NCI-H2171 treated with DMSO at 0.1 percent for 48 hours (cell line): Measurements from ENCODE around the gene KLRB1.
"Not testable (repeated sequence)": the region's sequence is repeated elsewhere in the genome, so short reads cannot be mapped to it uniquely, and the experiment has no call there.

Source experiments
- DNase-seq: peaks from one replicate; lab custom pipeline; 2025; lab: John Stamatoyannopoulos, UW

The KLRB1 gene

DNA sequence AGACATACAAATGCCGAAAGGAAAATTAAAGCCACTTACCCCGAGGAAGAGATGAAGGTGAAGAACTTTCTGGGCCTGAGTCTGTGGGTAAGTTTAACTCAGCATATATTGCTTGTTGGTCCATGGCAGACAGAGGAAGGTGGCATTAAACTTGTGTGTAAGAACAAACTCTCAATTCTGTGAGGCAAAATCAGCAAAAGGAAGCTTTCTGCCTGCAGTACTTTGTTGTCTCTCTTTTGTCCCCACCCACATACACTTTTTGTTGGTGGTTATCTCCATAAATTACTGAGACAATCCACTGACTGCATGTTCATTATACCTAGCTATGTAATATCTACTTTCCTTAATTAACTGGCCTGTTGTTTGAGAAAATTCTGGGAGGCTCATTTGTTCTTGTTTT is at the start of gene KLRB1:
Gene KLRB1, minus strand, starts transcription at position 201 of the 400 bp plus-strand sequence. Its CDS starts 77 bp downstream, at position 124.
- DNase-seq: no peak

DNA sequence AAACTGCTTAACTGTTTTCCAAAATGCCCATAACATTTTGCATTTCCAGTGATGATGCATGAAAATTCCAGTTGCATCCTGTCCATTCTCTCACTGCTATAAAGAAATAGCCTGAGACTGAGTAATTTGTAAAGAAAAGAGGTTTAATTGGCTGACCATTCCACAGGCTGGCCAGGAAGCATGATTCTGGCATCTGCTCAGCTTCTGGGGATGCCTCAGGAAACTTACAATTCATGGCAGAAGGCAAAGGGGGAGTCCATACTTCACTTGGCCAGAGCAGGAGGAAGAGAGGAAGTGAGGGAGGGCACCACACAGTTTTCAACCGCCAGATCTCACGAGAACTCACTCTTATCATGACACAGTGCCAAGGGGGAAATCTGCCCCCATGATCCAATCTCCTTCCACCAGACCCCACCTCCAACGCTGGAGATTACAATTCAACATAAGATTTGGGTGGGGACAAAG is 43.6 kb upstream of the KLRB1 start:
- no peak for DNase-seq

DNA sequence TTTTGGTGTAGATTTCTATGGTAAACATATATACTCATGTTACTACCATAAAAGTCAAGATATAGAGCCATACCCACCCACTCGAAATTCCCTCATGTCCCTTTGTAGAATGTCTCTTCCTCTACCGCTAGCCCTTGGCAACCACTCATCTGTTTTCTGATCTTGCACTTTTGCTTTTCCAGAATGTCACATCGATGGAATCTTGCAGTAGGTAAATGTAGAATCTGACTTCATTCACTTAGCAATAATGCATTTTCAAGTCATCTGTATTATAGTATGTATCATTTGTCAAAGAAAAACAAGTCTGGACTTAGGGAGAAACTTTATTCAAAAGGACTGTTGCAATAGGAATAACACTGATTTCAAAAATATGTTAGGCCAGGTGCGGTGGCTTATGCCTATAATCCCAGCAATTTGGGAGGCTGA is 42.4 kb upstream of the KLRB1 start:
- DNase-seq: no peak

GRCh38 chr12:9649532-9649940 is 41.8 kb upstream of the KLRB1 start:
- DNase-seq: peak; percentile 29

GRCh38 chr12:9648701-9649531 is 41.2 kb upstream of the KLRB1 start:
- no peak for DNase-seq

GRCh38 chr12:9647825-9648700 is 40.3 kb upstream of the KLRB1 start:
- DNase-seq: peak; percentile 70

DNA sequence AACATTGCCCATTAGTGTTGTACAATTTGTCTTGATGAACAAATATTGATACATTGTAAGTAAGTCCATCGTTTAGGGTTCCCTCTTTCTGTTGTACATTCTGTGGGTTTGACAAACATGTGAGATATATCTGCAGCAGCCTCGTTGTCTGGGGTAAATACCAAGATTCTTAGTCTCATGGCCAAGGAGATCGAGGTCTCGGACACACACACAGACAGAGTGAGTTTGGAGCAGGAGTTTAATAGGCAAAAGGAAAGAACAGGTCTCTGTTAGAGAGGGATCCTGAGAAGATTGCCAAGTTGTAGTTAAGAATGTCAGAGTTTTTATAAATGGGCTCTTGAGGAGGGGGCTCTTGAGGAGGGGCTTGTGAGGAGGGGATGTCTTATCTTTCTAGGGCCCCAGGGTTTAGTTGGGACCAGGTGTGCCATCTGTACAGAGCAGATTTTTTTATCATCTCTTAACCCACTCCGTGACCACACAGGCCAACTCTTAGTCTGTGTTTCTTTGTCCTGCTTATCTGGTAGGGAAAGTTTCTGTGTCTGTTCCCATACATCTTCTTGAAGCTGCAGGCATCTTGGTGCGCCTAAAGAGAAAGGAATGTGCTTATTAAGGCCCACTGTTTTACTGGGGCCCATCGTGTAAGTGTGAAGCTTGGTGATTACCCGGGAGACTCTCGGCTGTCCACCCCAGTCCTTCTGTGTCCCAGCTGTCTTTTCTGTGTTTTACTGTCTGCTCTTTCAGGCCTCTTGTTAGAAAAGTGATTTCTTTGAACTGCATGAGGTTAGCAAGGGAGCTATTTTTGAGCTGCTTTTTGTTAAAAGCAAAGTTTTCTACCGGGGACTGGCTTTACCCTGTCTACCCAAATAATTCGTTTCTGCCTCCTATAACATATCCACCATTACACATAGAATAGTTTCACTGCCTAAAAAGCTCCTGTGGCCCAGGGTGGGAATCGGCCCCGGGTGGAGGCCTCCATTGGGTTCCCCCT is 39.4 kb upstream of the KLRB1 start:
- no peak for DNase-seq

DNA sequence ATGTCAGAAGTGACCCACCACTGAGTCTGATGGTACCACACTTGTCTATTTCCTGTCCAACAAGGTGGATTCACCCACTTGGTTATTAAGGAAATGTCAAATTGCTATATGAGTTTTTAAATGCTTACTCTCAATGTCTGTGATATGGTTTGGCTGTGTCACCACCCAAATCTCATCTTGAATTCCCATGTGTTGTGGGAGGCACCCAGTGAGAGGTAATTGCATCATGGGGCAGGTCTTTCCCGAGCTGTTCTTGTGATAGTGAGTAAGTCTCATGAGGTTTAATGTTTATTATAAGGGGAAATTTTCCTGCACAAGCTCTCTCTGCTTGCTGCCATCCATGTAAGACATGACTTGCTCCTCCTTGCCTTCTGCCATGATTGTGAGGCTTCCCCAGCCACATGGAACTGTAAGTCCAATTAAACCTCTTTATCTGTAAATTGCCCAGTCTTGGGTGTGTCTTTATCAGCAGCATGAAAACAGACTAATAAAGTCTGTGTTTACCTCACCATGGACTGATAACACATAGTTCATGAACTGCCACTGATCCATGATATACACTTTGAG is 37.4 kb upstream of the KLRB1 start:
- not testable (repeated sequence) for DNase-seq

DNA sequence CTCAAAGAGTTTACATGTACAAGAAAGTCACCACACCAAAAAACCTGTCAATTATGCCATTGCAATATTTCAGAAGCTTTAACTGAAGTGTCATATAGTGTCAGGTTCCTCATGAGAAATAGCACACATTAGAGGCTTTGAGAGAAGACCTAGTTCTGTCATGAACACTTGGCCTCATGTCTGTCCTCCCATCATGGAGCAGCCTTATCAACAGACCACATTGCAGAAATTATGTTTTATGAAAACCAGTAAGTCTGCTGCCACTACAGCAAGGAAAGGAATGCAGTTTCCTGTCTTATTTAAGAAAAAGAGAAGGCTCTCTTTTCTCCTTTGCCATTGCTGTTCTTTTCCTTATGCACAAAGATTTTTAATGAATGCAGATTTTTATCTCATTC is 35.5 kb upstream of the KLRB1 start:
- DNase-seq: no peak

DNA sequence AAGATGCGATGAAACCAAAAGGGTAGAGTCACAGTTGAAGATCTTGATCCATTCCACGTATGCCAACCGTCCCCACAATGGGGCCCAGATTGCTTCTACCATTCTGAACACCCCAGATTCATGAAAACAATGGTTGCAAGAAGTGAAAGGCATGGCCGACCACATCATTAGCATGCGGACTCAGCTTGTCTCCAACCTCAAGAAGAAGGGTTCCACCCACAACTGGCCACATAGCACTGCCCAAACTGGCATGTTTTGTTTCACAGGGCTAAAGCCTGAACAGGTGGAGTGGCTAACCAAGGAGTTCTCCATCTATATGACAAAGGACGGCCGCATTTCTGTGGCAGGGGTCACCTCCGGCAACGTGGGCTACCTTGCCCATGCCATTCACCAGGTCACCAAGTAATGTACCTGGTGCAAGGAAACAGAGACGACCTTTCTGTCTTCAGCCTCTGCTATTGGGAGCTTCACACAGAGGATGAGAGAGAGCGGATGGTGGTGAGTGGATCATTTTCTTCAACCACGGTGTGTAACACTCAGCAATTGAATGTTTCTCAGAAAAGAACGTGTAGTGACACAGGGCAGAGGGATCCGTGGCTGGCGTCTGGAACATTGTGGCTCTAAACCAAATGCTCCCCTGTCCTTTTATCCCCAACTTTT is 35.0 kb upstream of the KLRB1 start:
- DNase-seq: no peak

GRCh38 chr12:9640024-9640423 is 32.3 kb upstream of the KLRB1 start:
- DNase-seq: no peak

DNA sequence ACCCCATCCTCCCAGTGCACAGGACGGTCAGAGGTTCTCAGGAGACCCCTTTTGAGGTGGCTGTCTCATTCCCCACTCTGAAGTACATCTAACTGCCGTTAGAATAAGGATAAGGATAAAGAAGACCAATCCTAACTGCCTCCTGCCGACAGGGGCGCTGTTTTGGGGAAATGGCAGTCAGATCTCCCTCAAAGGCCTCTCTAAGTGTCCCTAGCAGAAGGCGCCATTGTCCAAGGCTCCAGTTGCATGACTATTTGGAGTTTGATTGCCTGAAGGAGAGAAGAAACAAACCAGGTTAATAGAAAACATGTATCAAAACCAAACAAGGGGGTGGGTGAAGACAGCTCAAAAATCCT is 29.1 kb upstream of the KLRB1 start:
- no peak for DNase-seq

- DNase-seq: no peak
Observed at GRCh38 chr12:9636150-9636850, 28.6 kb upstream of the KLRB1 start.

DNA sequence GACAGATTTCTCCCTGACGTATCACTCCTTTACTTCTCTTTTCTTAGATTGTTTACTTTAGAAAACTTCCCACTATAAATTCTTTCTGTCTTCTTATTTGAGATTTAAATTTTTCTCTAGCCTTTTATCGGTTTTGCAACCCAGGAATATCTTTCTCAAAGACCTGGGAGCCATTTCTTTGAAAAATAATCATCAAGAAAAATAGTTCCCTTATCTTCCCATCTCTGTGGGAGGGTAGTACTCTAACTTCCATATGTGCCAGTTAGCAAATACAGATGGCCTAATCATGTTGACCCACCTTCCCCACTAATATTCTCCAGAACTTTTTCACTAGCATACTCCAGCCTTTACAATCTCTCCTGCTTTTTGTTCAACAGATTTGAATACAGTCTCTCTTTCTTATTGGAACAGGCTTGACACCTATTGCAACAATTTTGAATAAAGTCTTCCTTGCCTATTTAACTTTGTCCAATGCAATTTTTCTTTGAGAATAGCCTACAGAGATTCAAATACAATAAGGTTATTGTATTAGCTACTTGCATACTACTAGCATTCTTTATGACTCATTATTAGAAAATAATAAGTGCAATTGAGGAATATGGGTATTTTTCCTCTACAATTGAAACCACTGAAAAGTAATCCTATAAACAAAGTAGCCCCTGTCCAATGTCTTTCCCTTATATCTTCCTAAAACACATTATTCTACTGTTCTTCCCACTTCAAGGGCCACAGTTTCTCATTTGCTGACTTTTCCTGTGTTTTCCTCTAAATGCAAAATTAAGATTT is 27.4 kb upstream of the KLRB1 start:
- DNase-seq: no peak

DNA sequence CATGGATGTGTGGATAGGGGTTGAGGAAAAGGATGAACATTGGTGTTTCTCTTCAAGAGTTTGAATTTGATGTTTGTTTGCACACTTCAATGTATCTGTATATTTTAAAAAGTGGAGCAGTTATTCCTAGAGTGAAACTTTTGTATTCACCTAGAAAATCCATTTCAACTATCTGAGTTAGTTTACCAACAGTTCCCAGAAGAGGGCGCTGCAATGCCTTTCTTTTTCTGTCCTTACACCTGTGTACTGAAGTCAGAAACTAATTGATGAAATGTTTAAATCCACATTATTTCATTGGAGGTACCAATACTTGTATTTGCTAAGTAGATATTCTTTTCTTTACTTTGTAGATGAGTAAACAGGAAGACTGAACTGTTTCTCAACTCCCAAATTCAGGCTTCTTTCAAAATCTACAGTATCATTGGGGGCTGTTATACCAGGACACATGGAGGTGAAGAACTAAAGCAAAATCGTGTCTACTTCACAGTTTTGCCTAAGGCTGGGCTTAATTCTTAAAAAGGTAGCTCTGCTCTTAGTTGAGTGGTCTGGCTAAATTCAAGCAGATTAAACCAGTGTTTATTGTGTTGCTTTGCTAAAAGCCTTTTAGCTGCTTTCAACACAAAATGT is 26.6 kb upstream of the KLRB1 start:
- DNase-seq: no peak

DNA sequence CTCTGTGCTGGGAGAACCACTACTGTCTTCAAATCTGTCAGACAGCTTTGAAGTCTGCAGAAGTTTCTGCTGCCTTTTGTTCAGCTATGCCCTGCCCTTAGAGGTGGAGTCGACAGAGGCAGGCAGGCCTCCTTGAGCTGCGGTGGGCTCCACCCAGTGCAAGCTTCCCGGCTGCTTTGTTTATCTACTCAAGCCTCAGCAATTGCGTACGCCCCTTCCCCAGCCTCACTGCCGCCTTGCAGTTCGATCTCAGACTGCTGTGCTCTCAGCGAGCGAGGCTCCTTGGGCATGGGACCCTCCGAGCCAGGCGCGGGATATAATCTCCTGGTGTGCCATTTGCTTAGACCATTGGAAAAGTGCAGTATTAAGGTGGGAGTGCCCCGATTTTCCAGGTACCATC is 25.1 kb upstream of the KLRB1 start:
- no peak for DNase-seq

- no peak for DNase-seq
Observed at GRCh38 chr12:9626821-9627220, 19.1 kb upstream of the KLRB1 start.

DNA sequence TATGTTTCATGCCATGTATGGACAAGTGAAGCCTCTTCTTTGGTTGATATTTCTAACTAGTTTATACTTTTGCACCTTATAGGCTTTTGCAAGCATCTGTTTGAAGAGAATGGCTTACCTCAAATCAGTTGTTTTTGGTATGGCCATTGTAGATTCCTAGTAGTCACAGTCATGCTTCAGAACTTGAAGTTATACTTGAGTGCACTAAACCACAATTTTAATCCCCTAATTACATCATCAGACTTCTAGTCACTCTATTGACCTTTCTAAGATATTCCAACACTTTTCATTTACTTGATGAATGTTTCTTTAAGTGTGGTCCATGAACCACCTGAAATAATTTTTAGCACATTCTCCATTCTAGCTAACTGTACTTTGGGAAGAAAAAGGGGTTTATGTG is 18.6 kb upstream of the KLRB1 start:
- no peak for DNase-seq

- no peak for DNase-seq
Observed at GRCh38 chr12:9625019-9625418, 17.3 kb upstream of the KLRB1 start.
